Fibroblast of lung (primary cell): ENCODE measurements around the gene OR5C1. TPM values are rescaled to one million over a fixed set of nuclear protein-coding genes. Genes with fewer than 3 reads are reported as not detected.

Experiments
- DNase-seq, 2 donors: peaks; one replicate each; pipeline versions ENCODE4 v3.0.0 to v3.0.0-alpha.2; 2010; ENCODE audit warnings: low read depth in 2 of 2
- H2AFZ ChIP-seq: 2 replicates; pipeline ENCODE4 v1.5.1; 2012; ENCODE audit warnings: low read length, control low read depth, inconsistent platforms
- H3K27ac ChIP-seq: 2 replicates; pipeline ENCODE4 v1.5.1; 2011; ENCODE audit warnings: low read length, control low read depth; ENCODE audit not compliant: insufficient read depth
- H3K27me3 ChIP-seq: 2 replicates; pipeline ENCODE4 v1.5.1; 2011; ENCODE audit warnings: mild to moderate bottlenecking, low read length; ENCODE audit not compliant: control insufficient read depth, insufficient read depth
- H3K36me3 ChIP-seq: 2 replicates; pipeline ENCODE4 v1.5.1; 2011; ENCODE audit warnings: low read length; ENCODE audit not compliant: control insufficient read depth, insufficient read depth
- H3K4me1 ChIP-seq: 2 replicates; pipeline ENCODE4 v1.5.1; 2011; ENCODE audit warnings: low read length; ENCODE audit not compliant: control insufficient read depth, insufficient read depth; ENCODE audit errors: extremely low read depth
- H3K4me2 ChIP-seq: 2 replicates; pipeline ENCODE4 v1.5.1; 2011; ENCODE audit warnings: low read length, control low read depth; ENCODE audit not compliant: insufficient read depth; ENCODE audit errors: extremely low read depth
- H3K4me3 ChIP-seq, 4 experiments: fragments of 200-600 bp in 1 of 4; sonication (generic) in 1 of 4; replicated peaks in 1 of 4; 2 replicates each; pipeline ENCODE4 v1.5.1; 2011 to 2016; ENCODE audit warnings: low read length in 4 of 4, low read depth in 3 of 4, mild to moderate bottlenecking in 3 of 4, control low read depth in 2 of 4, inconsistent platforms in 1 of 4, mixed read lengths in 1 of 4; ENCODE audit not compliant: insufficient read depth in 1 of 4; ENCODE audit errors: control extremely low read depth in 1 of 4
- H3K79me2 ChIP-seq: 2 replicates; pipeline ENCODE4 v1.5.1; 2012; ENCODE audit warnings: mild to moderate bottlenecking, low read length, inconsistent platforms; ENCODE audit not compliant: control insufficient read depth, insufficient read depth
- H3K9ac ChIP-seq: 2 replicates; pipeline ENCODE4 v1.5.1; 2011; ENCODE audit warnings: mild to moderate bottlenecking, low read length, control low read depth; ENCODE audit not compliant: insufficient read depth
- H3K9me3 ChIP-seq: 2 replicates; pipeline ENCODE4 v1.5.1; 2012; ENCODE audit warnings: low read depth, low read length; ENCODE audit not compliant: control insufficient read depth, insufficient read depth
- H4K20me1 ChIP-seq: 2 replicates; pipeline ENCODE4 v1.5.1; 2011; ENCODE audit warnings: low read length; ENCODE audit not compliant: control insufficient read depth, insufficient read depth; ENCODE audit errors: extremely low read depth
- CTCF ChIP-seq, 2 donors: IDR thresholded peaks in 1 of 2; conservative IDR thresholded peaks in 1 of 2; 1 replicate in 1 of 2; 2 replicates in 1 of 2; pipeline ENCODE4 v1.5.1; 2011 to 2012; ENCODE audit warnings: low read length in 2 of 2, control low read depth in 1 of 2, inconsistent platforms in 1 of 2, low read depth in 1 of 2, mild to moderate bottlenecking in 1 of 2
- EZH2 ChIP-seq: IDR thresholded peaks from 2 replicates; pipeline ENCODE4 v1.5.1; 2012; ENCODE audit warnings: low read length, control low read depth, mild to moderate bottlenecking; ENCODE audit errors: missing control alignments
- polyA plus RNA-seq, 2 donors: library from polyadenylated mRNA; depleted of rRNA in 1 of 2; stranded (reverse) in 1 of 2; unstranded in 1 of 2; fragments of >200 nt; gene quantifications; 2 replicates each; pipeline ENCODE4 v1.2.1, GENCODE V29; 2011 to 2012; ENCODE audit warnings: missing spikeins in 1 of 2
- total RNA-seq: library from RNA; depleted of rRNA; stranded (reverse); fragments of >200 nt; gene quantifications from 2 replicates; pipeline ENCODE4 v1.2.1, GENCODE V29; 2014

The OR5C1 gene
- total and polyA plus RNA-seq, 2 donors (not counting 1 experiment from before 2014, with no cell fraction given): not detected

GRCh38 chr9:122820490-122820845 lies 31.7 kb downstream of the OR5C1 start:
- H3K9me3 ChIP-seq: no peaks in the 10 kb centered on the region
- DNase-seq: no peak
- no peak overlapping the region for H3K4me2 ChIP-seq
- H3K4me3 ChIP-seq: no peak overlapping the region
- peaks cover 6% of the 10 kb centered on the region for H3K36me3 ChIP-seq
- no peak overlapping the region for H3K9ac ChIP-seq
- peaks cover 4% of the 10 kb centered on the region for H3K79me2 ChIP-seq
- no peaks in the 10 kb centered on the region for H4K20me1 ChIP-seq
- H3K4me1 ChIP-seq: no peaks in the 10 kb centered on the region
- H3K27ac ChIP-seq: no peak overlapping the region
- no peak overlapping the region for H2AFZ ChIP-seq
- H3K27me3 ChIP-seq: no peaks in the 10 kb centered on the region
- TF ChIP-seq CTCF (conservative IDR thresholded peaks at IDR 0.05 in 1 of 2, IDR thresholded peaks at IDR 0.05 in 1 of 2; ENCODE audit: low read depth in 1 of 2, low read length in 2 of 2): no peak
- TF ChIP-seq EZH2: no peak

GRCh38 chr9:122821278-122821943 lies 32.7 kb downstream of the OR5C1 start:
- Histone ChIP-seq H3K9ac (no peak overlapping the region), H3K4me1 (no peaks in the 10 kb centered on the region), H3K9me3 (no peaks in the 10 kb centered on the region), H3K36me3 (peaks cover 6% of the 10 kb centered on the region), H3K27ac (no peak overlapping the region), H3K27me3 (no peaks in the 10 kb centered on the region), H3K79me2 (peaks cover 11% of the 10 kb centered on the region), H3K4me3 (no peak overlapping the region), H2AFZ (no peak overlapping the region), H3K4me2 (no peak overlapping the region), H4K20me1 (no peaks in the 10 kb centered on the region)
- DNase-seq: peak in 1 of 2 donors; percentile 64
- TF ChIP-seq CTCF (conservative IDR thresholded peaks at IDR 0.05 in 1 of 2, IDR thresholded peaks at IDR 0.05 in 1 of 2; ENCODE audit: low read depth in 1 of 2, low read length in 2 of 2) (no peak), EZH2 (no peak)

GRCh38 chr9:122822056-122822455 lies 33.3 kb downstream of the OR5C1 start:
- H3K4me3 ChIP-seq: no peak overlapping the region
- no peak overlapping the region for H3K4me2 ChIP-seq
- no peak overlapping the region for H3K27ac ChIP-seq
- no peak for TF ChIP-seq CTCF (conservative IDR thresholded peaks at IDR 0.05 in 1 of 2, IDR thresholded peaks at IDR 0.05 in 1 of 2; ENCODE audit: low read depth in 1 of 2, low read length in 2 of 2)
- TF ChIP-seq EZH2: no peak
- no peaks in the 10 kb centered on the region for H3K9me3 ChIP-seq
- peaks cover 4% of the 10 kb centered on the region for H3K4me1 ChIP-seq
- H4K20me1 ChIP-seq: no peaks in the 10 kb centered on the region
- peaks cover 3% of the 10 kb centered on the region for H3K36me3 ChIP-seq
- H2AFZ ChIP-seq: no peak overlapping the region
- no peaks in the 10 kb centered on the region for H3K27me3 ChIP-seq
- H3K79me2 ChIP-seq: peaks cover 18% of the 10 kb centered on the region
- no peak overlapping the region for H3K9ac ChIP-seq
- no peak for DNase-seq
